SH-SY5Y (cell line): Measurements from ENCODE around the gene KCND2.

Experiments used
- GATA2 ChIP-seq: IDR thresholded peaks from 2 replicates; pipeline ENCODE4 v1.6.1; 2011; ENCODE audit warnings: mild to moderate bottlenecking, low read depth, low read length
- GATA3 ChIP-seq: IDR thresholded peaks from 2 replicates; pipeline ENCODE4 v1.6.1; 2011; ENCODE audit warnings: low read depth, mild to moderate bottlenecking, low read length, moderate library complexity

Gene KCND2

DNA sequence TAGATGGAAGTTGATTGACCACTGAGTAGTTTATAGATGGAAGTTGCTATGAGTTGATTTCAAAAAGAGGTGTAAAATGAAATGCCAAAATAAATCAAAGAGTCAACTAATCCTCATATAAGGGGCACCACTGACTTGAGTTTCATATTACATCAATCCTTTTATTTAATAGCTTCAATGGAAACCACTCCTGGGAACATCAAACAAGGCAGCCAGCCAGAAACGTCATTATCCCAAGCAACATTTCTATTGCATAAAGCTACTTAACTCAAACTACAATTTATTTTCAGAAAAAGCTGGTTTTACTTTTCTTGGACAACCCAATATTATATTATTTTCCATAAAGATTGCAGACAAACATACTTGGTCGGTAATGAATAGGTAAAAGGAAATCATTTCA lies 422.9 kb downstream of the KCND2 start:
- TF ChIP-seq GATA3 (no peak), GATA2 (no peak)

- TF ChIP-seq GATA2, result no peak
Observed at GRCh38 chr7:120700796-120701195, 427.8 kb downstream of the KCND2 start.

- TF ChIP-seq GATA2 (no peak), GATA3 (no peak)
Observed at GRCh38 chr7:120703585-120704240, 430.7 kb downstream of the KCND2 start.

GRCh38 chr7:120709252-120709971 lies 436.4 kb downstream of the KCND2 start:
- TF ChIP-seq GATA3 (no peak), GATA2 (no peak)

- no peak for TF ChIP-seq GATA2
- TF ChIP-seq GATA3, result no peak
Observed at GRCh38 chr7:120709972-120710320, 437.0 kb downstream of the KCND2 start.

DNA sequence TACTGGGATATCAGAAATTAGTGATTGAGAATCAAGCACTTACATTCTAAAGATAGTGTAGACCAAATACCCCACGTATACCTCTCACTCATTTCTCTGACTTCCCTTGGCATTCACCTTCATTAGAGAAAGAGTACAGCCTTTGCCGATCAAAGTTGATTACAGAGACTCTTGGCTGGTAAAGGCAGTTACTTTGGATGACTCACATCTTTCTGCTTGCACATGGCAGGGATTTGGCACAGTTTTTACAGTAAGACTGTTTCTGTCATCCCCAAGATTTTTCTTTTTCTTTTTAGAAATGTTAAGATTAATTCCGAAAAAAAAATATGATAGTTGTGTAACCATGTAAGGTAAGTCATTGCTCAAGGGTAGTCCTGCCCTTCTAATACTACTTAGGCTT lies 442.0 kb downstream of the KCND2 start:
- no peak for TF ChIP-seq GATA3
- no peak for TF ChIP-seq GATA2

DNA sequence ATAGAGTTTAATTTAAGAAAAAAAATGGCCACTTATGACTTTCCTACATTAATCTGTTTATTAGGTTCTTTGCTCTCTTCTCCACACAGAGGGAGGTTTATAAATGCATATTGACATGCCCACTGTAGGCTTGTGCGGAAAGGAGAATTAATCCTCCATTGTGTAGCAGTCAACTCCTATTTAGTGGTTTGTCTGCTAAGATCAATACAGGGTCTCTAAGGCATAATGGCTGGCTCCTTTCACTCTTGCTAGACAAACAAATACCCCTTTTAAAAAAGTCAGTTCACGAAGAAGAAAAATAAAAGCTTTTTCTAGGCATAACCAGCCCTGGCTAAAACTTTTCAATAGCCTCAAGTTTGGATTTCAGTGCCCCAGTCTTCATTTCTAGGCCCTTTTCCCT lies 443.3 kb downstream of the KCND2 start:
- no peak for TF ChIP-seq GATA2
- TF ChIP-seq GATA3, result no peak

- TF ChIP-seq GATA3, result no peak
- TF ChIP-seq GATA2, result no peak
Observed at GRCh38 chr7:120717166-120717565, 444.2 kb downstream of the KCND2 start.

DNA sequence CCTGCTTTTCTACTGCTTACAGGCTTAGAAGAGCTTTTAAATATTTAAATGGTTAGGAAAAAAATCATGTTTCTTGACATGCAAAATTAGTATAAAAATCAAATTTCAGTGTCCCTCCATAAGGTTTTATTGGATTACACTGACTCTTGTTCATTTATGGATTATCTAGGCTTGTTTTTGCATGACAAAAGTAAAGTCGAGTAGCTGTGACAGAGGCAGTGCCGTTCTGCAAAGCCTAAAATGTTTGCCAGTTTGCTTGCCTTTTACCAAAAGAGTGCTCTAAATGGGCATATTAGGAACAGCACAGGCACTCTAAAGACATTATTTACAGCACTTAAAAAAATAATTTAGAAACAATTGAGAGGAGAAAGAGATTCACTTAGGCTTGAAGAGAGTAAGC lies 445.4 kb downstream of the KCND2 start:
- no peak for TF ChIP-seq GATA3
- no peak for TF ChIP-seq GATA2

- TF ChIP-seq GATA3 (no peak), GATA2 (no peak)
Observed at GRCh38 chr7:120720317-120720716, 447.3 kb downstream of the KCND2 start.

DNA sequence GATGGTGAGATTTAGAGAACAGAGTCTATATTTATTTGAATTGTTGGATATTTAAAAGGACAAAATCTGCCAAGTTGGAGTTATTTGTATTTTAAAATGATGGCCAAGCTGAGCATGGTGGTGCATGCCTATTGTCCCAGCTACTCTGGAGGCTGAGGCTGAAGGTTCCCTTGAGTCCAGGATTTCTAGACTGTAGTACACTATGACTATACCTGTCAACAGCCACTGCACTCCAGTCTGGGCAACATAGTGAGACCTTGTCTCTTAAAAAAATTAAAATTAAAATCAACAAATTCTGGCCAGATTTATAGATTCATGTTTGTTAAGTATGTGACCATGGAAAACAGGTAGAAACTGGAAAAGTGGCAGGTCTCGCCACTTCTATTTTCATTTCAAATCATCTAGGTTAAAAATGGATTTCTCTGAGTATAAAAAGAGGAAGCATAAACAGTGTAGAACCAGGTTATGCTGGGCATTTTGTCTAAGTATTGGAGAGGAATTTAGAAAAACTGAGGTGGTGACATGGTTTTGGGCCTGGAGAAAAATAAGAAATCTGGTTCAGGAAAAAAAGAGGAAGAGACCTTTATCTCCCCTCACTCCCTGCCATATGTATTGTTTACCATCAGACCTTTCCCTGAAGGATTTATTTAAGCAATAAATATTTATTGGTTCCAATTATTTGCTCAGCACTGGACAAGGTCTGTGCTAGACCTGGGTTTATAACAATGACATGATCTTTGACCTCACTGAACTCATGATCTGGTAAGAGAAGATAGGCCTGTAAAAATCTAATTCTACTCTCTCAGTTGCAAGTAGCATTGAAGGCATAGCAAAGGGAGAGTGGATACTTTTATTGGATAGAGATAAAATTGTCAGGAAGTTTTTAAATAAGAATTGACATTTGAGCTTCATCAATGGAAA lies 450.8 kb downstream of the KCND2 start:
- TF ChIP-seq GATA2 (no peak), GATA3 (no peak)

GRCh38 chr7:120724448-120724847 lies 451.5 kb downstream of the KCND2 start:
- TF ChIP-seq GATA2 (no peak), GATA3 (no peak)

- no peak for TF ChIP-seq GATA2
- TF ChIP-seq GATA3, result no peak
Observed at GRCh38 chr7:120724955-120725354, 452.0 kb downstream of the KCND2 start.

GRCh38 chr7:120725376-120726039 lies 452.5 kb downstream of the KCND2 start:
- TF ChIP-seq GATA3 (no peak), GATA2 (no peak)

- TF ChIP-seq GATA2, result no peak
- TF ChIP-seq GATA3, result no peak
Observed at GRCh38 chr7:120729245-120729644, 456.3 kb downstream of the KCND2 start.
